Fibroblast of villous mesenchyme (primary cell): ENCODE data around the gene GARIN1A. TPM values are rescaled to one million over a fixed set of nuclear protein-coding genes. Genes with fewer than 3 reads are reported as not detected.
"Not testable (repeated sequence)": the region's sequence is repeated elsewhere in the genome, so short reads cannot be mapped to it uniquely, and the experiment has no call there.

Source experiments
- DNase-seq: peaks from one replicate; pipeline ENCODE4 v3.0.0-alpha.2; 2010; ENCODE audit warnings: low read depth
- H3K4me3 ChIP-seq: 2 replicates; pipeline ENCODE4 v1.5.1; 2011; ENCODE audit warnings: low read depth, mild to moderate bottlenecking, low read length
- CTCF ChIP-seq: IDR thresholded peaks from 2 replicates; pipeline ENCODE4 v1.5.1; 2012; ENCODE audit warnings: low read depth, mild to moderate bottlenecking, low read length; ENCODE audit not compliant: insufficient read depth
- total RNA-seq: library from RNA; depleted of rRNA; stranded (reverse); fragments of >200 nt; gene quantifications from 2 replicates; pipeline ENCODE4 v1.2.3, GENCODE V29; 2012

GARIN1A gene
- total RNA-seq, 1 donor = 2.6 TPM

DNA sequence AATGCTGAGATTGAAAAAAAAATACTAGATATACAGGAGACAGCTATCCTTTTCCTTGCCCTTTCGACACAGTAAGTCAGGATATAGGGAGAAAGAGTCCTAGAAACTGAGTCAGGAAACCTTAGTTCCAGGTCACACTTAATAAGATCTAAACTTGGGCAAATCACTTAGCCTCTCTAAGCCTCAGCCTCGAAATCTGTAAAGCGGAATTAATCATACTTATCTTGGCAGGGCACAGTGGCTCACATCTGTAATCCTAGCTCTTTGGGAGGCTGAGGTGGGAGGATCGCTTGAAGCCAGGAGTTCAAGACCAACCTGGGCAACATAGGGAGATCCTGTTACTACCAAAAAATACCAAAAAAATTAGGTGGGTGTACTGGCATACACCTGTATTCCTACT, 4.6 kb downstream of the GARIN1A start:
- H3K4me3 ChIP-seq = no peak overlapping the region
- no peak for DNase-seq
- TF ChIP-seq CTCF = no peak

- no peak for DNase-seq
- TF ChIP-seq CTCF = no peak
- no peak overlapping the region for H3K4me3 ChIP-seq
Measured at GRCh38 chr7:128679920-128680319, 7.8 kb downstream of the GARIN1A start.

DNA sequence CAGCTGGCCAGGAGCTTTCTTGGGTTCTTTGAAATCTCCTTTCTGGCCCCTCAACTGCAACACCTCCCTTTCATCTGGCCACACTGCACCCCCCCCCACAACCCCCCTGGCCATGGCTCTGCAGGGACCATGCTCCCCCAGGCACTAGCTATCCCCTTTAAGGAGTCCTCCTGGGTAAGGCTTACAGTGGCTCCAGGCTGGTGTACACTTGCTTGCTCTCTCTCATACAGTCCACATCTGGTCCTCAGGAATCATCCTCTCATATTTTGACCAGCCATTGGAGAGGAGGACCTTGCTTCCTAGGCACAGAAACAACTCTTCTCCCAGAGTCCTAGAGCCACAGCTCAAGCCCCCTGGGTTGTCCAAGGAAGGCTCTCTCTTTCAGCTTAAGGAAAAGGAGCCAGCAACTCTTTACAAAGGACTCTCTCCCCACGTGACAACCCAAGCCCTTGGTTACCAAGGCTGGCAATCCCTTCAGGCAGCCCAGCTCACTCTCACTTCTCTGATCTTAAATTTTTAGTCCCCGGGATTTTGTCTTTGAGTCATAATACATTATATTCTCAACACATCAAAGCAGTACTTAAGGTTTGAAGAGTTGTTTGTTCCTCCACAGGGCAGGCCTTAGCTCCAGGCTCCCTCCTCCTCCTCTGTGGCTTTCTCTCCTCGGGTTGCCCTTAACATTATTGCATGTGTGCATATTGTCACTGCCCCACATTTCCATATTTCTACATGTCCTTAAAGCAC, 9.9 kb downstream of the GARIN1A start:
- DNase-seq = no peak
- TF ChIP-seq CTCF = no peak
- H3K4me3 ChIP-seq = no peak overlapping the region

GRCh38 chr7:128683270-128683669, 11.2 kb downstream of the GARIN1A start:
- not testable (repeated sequence) for H3K4me3 ChIP-seq, DNase-seq

GRCh38 chr7:128683738-128684137, 11.6 kb downstream of the GARIN1A start:
- not testable (repeated sequence) for DNase-seq, H3K4me3 ChIP-seq

DNA sequence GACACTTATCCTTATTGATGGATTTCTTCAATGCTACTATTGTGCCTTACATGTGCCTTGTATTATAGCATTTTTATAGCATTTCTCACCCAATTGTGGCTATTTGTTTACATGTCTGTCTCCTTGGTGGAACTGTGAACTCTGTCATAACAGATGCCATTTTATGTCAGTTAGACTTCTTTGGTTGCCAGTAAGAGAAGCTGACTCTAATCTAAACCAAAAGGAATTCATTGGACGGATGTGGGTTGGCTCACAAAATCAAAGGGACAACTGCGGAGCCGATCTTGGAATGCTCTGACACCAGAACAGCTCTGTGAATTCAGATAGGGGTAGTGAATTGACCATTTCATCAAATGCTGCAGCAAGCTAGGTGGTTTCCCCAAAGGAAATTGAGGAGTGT, 15.0 kb downstream of the GARIN1A start:
- no peak for DNase-seq
- no peak overlapping the region for H3K4me3 ChIP-seq
- no peak for TF ChIP-seq CTCF

DNA sequence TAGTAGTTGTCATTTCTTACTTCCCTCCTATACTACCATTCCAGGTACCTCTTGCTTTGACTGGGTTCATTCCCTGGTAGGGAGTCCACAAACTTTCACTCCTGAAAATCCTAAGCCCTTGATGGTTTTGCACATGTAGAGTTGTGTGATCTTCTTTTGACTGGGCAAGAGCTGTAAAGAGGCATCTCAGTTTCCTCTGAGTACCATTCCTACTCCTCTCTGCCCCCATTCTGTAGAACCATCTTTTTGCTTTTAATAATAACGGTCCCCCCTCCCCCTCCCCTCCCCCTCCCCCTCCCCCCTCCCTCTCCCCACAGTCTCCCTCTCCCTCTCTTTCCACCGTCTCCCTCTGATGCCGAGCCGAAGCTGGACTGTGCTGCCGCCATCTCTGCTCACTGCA, 16.4 kb downstream of the GARIN1A start:
- no peak for DNase-seq
- no peak for TF ChIP-seq CTCF

GRCh38 chr7:128689161-128689935, 17.3 kb downstream of the GARIN1A start:
- DNase-seq, H3K4me3 ChIP-seq: not testable (repeated sequence)

More for the DNA sequence above, 16.4 kb downstream of the GARIN1A start:
- H3K4me3 ChIP-seq = no peak overlapping the region
